H1 (cell line): ENCODE data around the gene RYR3. TPM values are rescaled to one million over a fixed set of nuclear protein-coding genes. Genes with fewer than 3 reads are reported as not detected.

Experiments
- CTCF ChIA-PET: fragments of 300-600 bp; sonication (Branson Sonifier 250); formaldehyde crosslinking; loops from one replicate; lab custom pipeline; 2021; ENCODE audit not compliant: partially characterized antibody; lab: Charles Lee
- POLR2A ChIA-PET: fragments of 300-600 bp; sonication (Branson Sonifier 250); formaldehyde crosslinking; loops from one replicate; lab custom pipeline; 2021; ENCODE audit warnings: inconsistent platforms; ENCODE audit not compliant: partially characterized antibody; lab: Charles Lee
- DNase-seq, 2 experiments: peaks; one replicate each; pipeline versions ENCODE4 v3.0.0 to v3.0.0-alpha.2; 2010 to 2022; ENCODE audit warnings: low spot score in 2 of 2, low read depth in 1 of 2, mixed read lengths in 1 of 2
- FAIRE-seq: peaks from 2 replicates; lab custom pipeline; 2011; peaks lifted over from hg19 to GRCh38; lab: Jason Lieb, UNC
- H2AFZ ChIP-seq: 2 replicates; pipeline ENCODE4 v1.8.1; 2012; ENCODE audit warnings: low read length, inconsistent platforms
- H2AK5ac ChIP-seq: 2 replicates; pipeline ENCODE4 v1.6.1; 2013; ENCODE audit warnings: low read depth, low read length
- H2BK120ac ChIP-seq: replicated peaks from 2 replicates; pipeline ENCODE3; 2013; ENCODE audit warnings: low read depth, low read length, inconsistent platforms
- H2BK12ac ChIP-seq: 2 replicates; pipeline ENCODE4 v1.6.1; 2013; ENCODE audit warnings: low read depth, low read length
- H2BK15ac ChIP-seq: 2 replicates; pipeline ENCODE4 v1.6.1; 2013; ENCODE audit warnings: low read length
- H2BK20ac ChIP-seq: 2 replicates; pipeline ENCODE4 v1.6.1; 2013; ENCODE audit warnings: low read length
- H2BK5ac ChIP-seq: 2 replicates; pipeline ENCODE4 v1.6.1; 2013; ENCODE audit warnings: low read depth, low read length
- H3K14ac ChIP-seq: 2 replicates; pipeline ENCODE4 v1.6.1; 2013; ENCODE audit warnings: inconsistent platforms; ENCODE audit not compliant: insufficient read length
- H3K18ac ChIP-seq: 2 replicates; pipeline ENCODE4 v1.6.1; 2013; ENCODE audit warnings: low read length; ENCODE audit errors: extremely low read depth
- H3K23ac ChIP-seq: 2 replicates; pipeline ENCODE4 v1.6.1; 2013; ENCODE audit warnings: inconsistent platforms; ENCODE audit not compliant: insufficient read length
- H3K23me2 ChIP-seq: 2 replicates; pipeline ENCODE4 v1.6.1; 2013; ENCODE audit warnings: low read depth, low read length
- H3K27ac ChIP-seq: 2 replicates; pipeline ENCODE4 v1.6.1; 2011; ENCODE audit warnings: low read depth, low read length, inconsistent platforms
- H3K27me3 ChIP-seq, 4 experiments: replicated peaks in 1 of 4; 1 replicate in 1 of 4; 2 replicates in 3 of 4; pipeline versions ENCODE4 v1.6.1 to v1.8.1; 2011 to 2013; ENCODE audit warnings: low read length in 3 of 4, mild to moderate bottlenecking in 3 of 4, inconsistent platforms in 2 of 4, mixed read lengths in 2 of 4, moderate library complexity in 1 of 4; ENCODE audit not compliant: control insufficient read depth in 3 of 4, insufficient read depth in 3 of 4; ENCODE audit errors: extremely low read depth in 1 of 4
- H3K36me3 ChIP-seq, 4 experiments: 2 replicates each; pipeline versions ENCODE4 v1.6.1 to v1.8.1; 2011 to 2013; ENCODE audit warnings: mild to moderate bottlenecking in 4 of 4, low read length in 3 of 4, moderate library complexity in 2 of 4, control low read depth in 1 of 4, inconsistent platforms in 1 of 4; ENCODE audit not compliant: insufficient read depth in 4 of 4, control insufficient read depth in 2 of 4
- H3K4ac ChIP-seq: replicated peaks from 2 replicates; pipeline ENCODE3; 2013; ENCODE audit warnings: low read length, low read depth, mixed read lengths, inconsistent platforms; ENCODE audit not compliant: insufficient read length
- H3K4me1 ChIP-seq, 4 experiments: replicated peaks in 1 of 4; 1 replicate in 1 of 4; 2 replicates in 3 of 4; pipeline versions ENCODE4 v1.6.1 to v1.8.1; 2011 to 2013; ENCODE audit warnings: low read length in 3 of 4, inconsistent platforms in 2 of 4, mixed read lengths in 1 of 4; ENCODE audit not compliant: insufficient read depth in 4 of 4, control insufficient read depth in 3 of 4
- H3K4me2 ChIP-seq, 2 experiments: 2 replicates each; pipeline versions ENCODE4 v1.6.1 to v1.8.1; 2011 to 2013; ENCODE audit warnings: low read depth in 2 of 2, low read length in 2 of 2, control low read depth in 1 of 2, inconsistent platforms in 1 of 2, mild to moderate bottlenecking in 1 of 2; ENCODE audit not compliant: insufficient read depth in 1 of 2
- H3K4me3 ChIP-seq, 4 experiments: fragments of 200-600, 300-600 bp in 1 of 4; sonication (generic), shearing (Covaris generic), sonication (Bioruptor Twin) in 1 of 4; 2 replicates each; pipeline versions ENCODE4 v1.5.1 to v1.8.1; 2011 to 2016; ENCODE audit warnings: low read length in 4 of 4, low read depth in 3 of 4, control low read depth in 2 of 4, inconsistent platforms in 2 of 4, mild to moderate bottlenecking in 2 of 4, mixed read lengths in 1 of 4, moderate library complexity in 1 of 4; ENCODE audit not compliant: insufficient read depth in 2 of 4; ENCODE audit errors: extremely low read depth in 1 of 4
- H3K56ac ChIP-seq: replicated peaks from 2 replicates; pipeline ENCODE3; 2013; ENCODE audit warnings: low read depth, mild to moderate bottlenecking, mixed read lengths, low read length, inconsistent platforms; ENCODE audit not compliant: insufficient read length
- H3K79me1 ChIP-seq: 2 replicates; pipeline ENCODE4 v1.6.1; 2013; ENCODE audit warnings: low read depth, low read length, control low read depth
- H3K79me2 ChIP-seq, 2 experiments: 2 replicates each; pipeline versions ENCODE4 v1.6.1 to v1.8.1; 2012 to 2013; ENCODE audit warnings: low read length in 2 of 2, mild to moderate bottlenecking in 2 of 2, inconsistent platforms in 1 of 2; ENCODE audit not compliant: insufficient read depth in 2 of 2, control insufficient read depth in 1 of 2
- H3K9ac ChIP-seq, 4 experiments: replicated peaks in 1 of 4; 1 replicate in 1 of 4; 2 replicates in 3 of 4; pipeline versions ENCODE4 v1.6.1 to v1.8.1; 2011 to 2013; ENCODE audit warnings: low read depth in 3 of 4, low read length in 3 of 4, control low read depth in 2 of 4, mild to moderate bottlenecking in 2 of 4, moderate library complexity in 2 of 4, inconsistent platforms in 1 of 4; ENCODE audit errors: extremely low read depth in 1 of 4
- H3K9me3 ChIP-seq, 2 experiments: 2 replicates each; pipeline versions ENCODE4 v1.6.1 to v1.8.1; 2012 to 2013; ENCODE audit warnings: mild to moderate bottlenecking in 2 of 2, moderate library complexity in 2 of 2, control low read depth in 1 of 2, inconsistent platforms in 1 of 2, low read depth in 1 of 2, low read length in 1 of 2, mixed read lengths in 1 of 2; ENCODE audit not compliant: insufficient read depth in 2 of 2
- H4K20me1 ChIP-seq, 2 experiments: replicated peaks in 1 of 2; 2 replicates each; pipeline versions ENCODE3 to v1.8.1; 2011 to 2013; ENCODE audit warnings: inconsistent platforms in 2 of 2, low read length in 2 of 2, mild to moderate bottlenecking in 1 of 2; ENCODE audit not compliant: insufficient read depth in 2 of 2, control insufficient read depth in 1 of 2
- H4K5ac ChIP-seq: 2 replicates; pipeline ENCODE4 v1.6.1; 2013; ENCODE audit warnings: low read length, low read depth, mixed read lengths, inconsistent platforms; ENCODE audit not compliant: insufficient read length
- H4K8ac ChIP-seq: 2 replicates; pipeline ENCODE4 v1.8.0; 2013; ENCODE audit warnings: mild to moderate bottlenecking, moderate library complexity, low read length, inconsistent platforms; ENCODE audit not compliant: insufficient read depth; ENCODE audit errors: extremely low read depth
- H4K91ac ChIP-seq: replicated peaks from 2 replicates; pipeline ENCODE3; 2013; ENCODE audit warnings: low read length, mixed read lengths, inconsistent platforms; ENCODE audit not compliant: insufficient read length
- ASH2L ChIP-seq: fragments of 200-600, 300-600 bp; sonication (generic); IDR thresholded peaks from one replicate; pipeline ENCODE4 v1.7.1; 2017; ENCODE audit warnings: low read length
- CEBPB ChIP-seq: IDR thresholded peaks from 2 replicates; pipeline ENCODE4 v1.6.1; 2012; ENCODE audit warnings: low read depth, low read length
- CHD1 ChIP-seq: IDR thresholded peaks from 2 replicates; pipeline ENCODE4 v1.6.1; 2012; ENCODE audit warnings: low read depth, low read length, improper control_type of control experiment
- JUN ChIP-seq: IDR thresholded peaks from 2 replicates; pipeline ENCODE4 v1.6.1; 2011; ENCODE audit warnings: low read depth, mild to moderate bottlenecking, improper control_type of control experiment, low read length
- MAX ChIP-seq: IDR thresholded peaks from 2 replicates; pipeline ENCODE4 v1.6.1; 2012; ENCODE audit warnings: inconsistent platforms
- SRF ChIP-seq: IDR thresholded peaks from 2 replicates; pipeline ENCODE4 v1.6.1; 2011; ENCODE audit warnings: mild to moderate bottlenecking, low read depth, low read length, moderate library complexity
- WGBS, 2 experiments: shearing (Covaris generic) in 1 of 2; methylation state at CpG; one replicate each; pipeline versions ENCODE4 v1.1.6 to v1.1.7; 2013 to 2015; ENCODE audit warnings: low lambda C conversion rate in 2 of 2, mixed read lengths in 2 of 2, inconsistent platforms in 1 of 2, low coverage in 1 of 2, missing lambda C conversion rate in 1 of 2; ENCODE audit not compliant: insufficient replicate concordance in 2 of 2, insufficient coverage in 1 of 2, insufficient read length in 1 of 2; ENCODE audit errors: extremely low coverage in 1 of 2, missing lambda C conversion rate in 1 of 2; 5-methylcytosine and 5-hydroxymethylcytosine counted together
- polyA plus RNA-seq, 7 experiments: library from polyadenylated mRNA; depleted of rRNA in 3 of 7; stranded (reverse) in 5 of 7; unstranded in 2 of 7; fragments of >200 nt in 5 of 7; fragments of 200-250 nt in 2 of 7; gene quantifications; 1 replicate in 5 of 7; 2 replicates in 1 of 7; 4 replicates in 1 of 7; pipeline versions ENCODE4 v1.2.1 to v1.2.3, GENCODE V29; 2011 to 2013; ENCODE audit warnings: missing spikeins in 2 of 7, mixed read lengths in 2 of 7
- total RNA-seq: library from RNA; stranded (reverse); fragmentation: NEBNext Ultra II Directional; extraction: Animal tissue kit (Norgen Biotek cat#: 25700); gene quantifications from 2 replicates; pipeline ENCODE4 v1.2.1, GENCODE V29; 2021

RYR3 gene
- total and polyA plus RNA-seq, 2 of the 8 experiments (the other 6 are each of a cell fraction or from before 2014, with no cell fraction given), result 0.33 to 3.4 TPM

DNA sequence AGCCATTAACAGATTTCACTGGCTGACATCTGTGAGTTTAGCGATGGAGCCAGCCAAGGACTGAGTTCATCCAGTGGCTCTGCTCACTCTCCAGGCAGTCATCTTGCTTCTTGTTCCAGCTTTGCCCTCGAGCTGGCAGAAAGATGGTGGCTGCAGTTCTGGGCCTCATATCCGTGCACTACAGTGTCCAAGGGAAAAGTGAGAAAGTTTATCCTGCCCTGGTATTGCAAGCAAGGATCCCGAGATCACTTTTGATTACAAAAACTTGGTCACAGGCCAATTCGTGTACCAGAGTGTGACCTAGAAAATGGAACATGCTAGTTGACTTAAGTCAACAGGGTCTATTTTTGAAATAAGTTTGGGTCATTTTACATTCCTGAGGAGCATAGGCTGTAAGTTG lies 369.6 kb downstream of the RYR3 start:
- Histone ChIP-seq H2BK20ac (no peak overlapping the region), H3K56ac (no peak overlapping the region), H4K5ac (no peak overlapping the region), H2BK12ac (no peak overlapping the region), H2AFZ (no peak overlapping the region), H3K4me1 (peaks cover 0 to 4% (median 0%) of the 10 kb centered on the region in 4 experiments; a peak in 1 of 7 replicates), H3K36me3 (0 out of 8 replicates have a peak, but pooled peaks cover 0 to 2% (median 0%) of the 10 kb centered on the region in 4 experiments), H3K79me1 (no peaks in the 10 kb centered on the region), H2BK15ac (no peak overlapping the region), H3K27me3 (no peaks in the 10 kb centered on the region), H3K14ac (no peak overlapping the region), H3K4ac (no peak overlapping the region), H3K4me2 (no peak overlapping the region), H2BK5ac (no peak overlapping the region), H4K8ac (no peak overlapping the region), H3K23me2 (0 out of 2 replicates have a peak, but pooled peaks cover 1% of the 10 kb centered on the region), H3K23ac (no peak overlapping the region), H3K4me3 (no peak overlapping the region), H4K20me1 (no peaks in the 10 kb centered on the region), H3K79me2 (no peaks in the 10 kb centered on the region), H3K9me3 (no peaks in the 10 kb centered on the region), H3K27ac (no peak overlapping the region), H2AK5ac (no peak overlapping the region), H4K91ac (no peak overlapping the region), H2BK120ac (no peak overlapping the region), H3K9ac (no peak overlapping the region), H3K18ac (no peak overlapping the region)
- no peak for TF ChIP-seq ASH2L
- TF ChIP-seq CHD1, result no peak
- no peak for TF ChIP-seq JUN
- no peak for TF ChIP-seq CEBPB
- no peak for TF ChIP-seq MAX
- no peak for TF ChIP-seq SRF
- FAIRE-seq, result no peak
- DNase-seq, result no peak
- CTCF ChIA-PET, result interaction anchor here (0.6 to 3.0 kb wide), 7 partner anchors 11 to 393 kb away, joined by 3 to 15 read pairs (median 3); partner anchors contain the start of gene RYR3
- POLR2A ChIA-PET, result no interaction called here
- 91% methylated on average over 5 of the region's 5 CpGs; no CpG with 5 or more reads in 1 of the 2 experiments for WGBS, 2 experiments
